Neural cell (in vitro differentiated cells): ENCODE measurements around the gene ESF1.

Experiments used
- EZH2 ChIP-seq: fragments of 200-600, 300-800 bp; shearing (Covaris generic), sonication (generic); IDR thresholded peaks from 2 replicates; pipeline ENCODE4 v1.6.1; 2014; ENCODE audit warnings: antibody characterized with exemption, low read length, borderline replicate concordance, mild to moderate bottlenecking; ENCODE audit not compliant: insufficient read depth, poor library complexity, severe bottlenecking
- POLR2AphosphoS5 ChIP-seq: IDR thresholded peaks from 2 replicates; pipeline ENCODE4 v1.6.1; 2012
- SMC3 ChIP-seq: fragments of 450-650 bp; conservative IDR thresholded peaks from 2 replicates; pipeline ENCODE4 v1.6.1; 2014; ENCODE audit warnings: antibody characterized with exemption, mild to moderate bottlenecking, moderate library complexity; ENCODE audit not compliant: poor library complexity
- TF ChIP-seq, protein P1 (sequence below): fragments of 450-650 bp; IDR thresholded peaks from 2 replicates; pipeline ENCODE4 v1.5.1; 2014; ENCODE audit warnings: antibody characterized with exemption, mild to moderate bottlenecking, moderate library complexity; ENCODE audit not compliant: poor library complexity, severe bottlenecking

DNA sequence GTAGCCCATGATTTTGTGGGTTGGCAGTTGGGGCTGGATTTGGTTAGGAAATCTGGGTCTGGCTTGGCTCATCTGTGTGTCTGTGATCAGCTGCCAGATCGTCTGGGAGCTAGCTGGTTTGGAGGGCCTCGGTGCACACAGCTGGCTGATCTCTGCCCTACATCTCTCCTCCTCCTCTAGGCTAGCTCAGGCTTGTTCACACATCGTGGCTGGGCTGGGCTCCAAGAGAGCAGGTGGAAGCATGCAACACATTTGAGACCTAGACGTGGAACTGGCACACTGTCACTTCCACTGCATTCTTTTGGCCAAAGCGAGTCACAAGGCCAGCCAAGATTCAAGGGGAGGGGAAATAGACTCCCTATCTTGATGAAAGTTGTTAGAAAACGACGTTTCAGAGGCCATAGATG, 16.0 kb upstream of the ESF1 start:
- no peak for TF ChIP-seq EZH2
- TF ChIP-seq, protein P1, sequence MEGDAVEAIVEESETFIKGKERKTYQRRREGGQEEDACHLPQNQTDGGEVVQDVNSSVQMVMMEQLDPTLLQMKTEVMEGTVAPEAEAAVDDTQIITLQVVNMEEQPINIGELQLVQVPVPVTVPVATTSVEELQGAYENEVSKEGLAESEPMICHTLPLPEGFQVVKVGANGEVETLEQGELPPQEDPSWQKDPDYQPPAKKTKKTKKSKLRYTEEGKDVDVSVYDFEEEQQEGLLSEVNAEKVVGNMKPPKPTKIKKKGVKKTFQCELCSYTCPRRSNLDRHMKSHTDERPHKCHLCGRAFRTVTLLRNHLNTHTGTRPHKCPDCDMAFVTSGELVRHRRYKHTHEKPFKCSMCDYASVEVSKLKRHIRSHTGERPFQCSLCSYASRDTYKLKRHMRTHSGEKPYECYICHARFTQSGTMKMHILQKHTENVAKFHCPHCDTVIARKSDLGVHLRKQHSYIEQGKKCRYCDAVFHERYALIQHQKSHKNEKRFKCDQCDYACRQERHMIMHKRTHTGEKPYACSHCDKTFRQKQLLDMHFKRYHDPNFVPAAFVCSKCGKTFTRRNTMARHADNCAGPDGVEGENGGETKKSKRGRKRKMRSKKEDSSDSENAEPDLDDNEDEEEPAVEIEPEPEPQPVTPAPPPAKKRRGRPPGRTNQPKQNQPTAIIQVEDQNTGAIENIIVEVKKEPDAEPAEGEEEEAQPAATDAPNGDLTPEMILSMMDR: no peak
- no peak for TF ChIP-seq SMC3
- TF ChIP-seq POLR2AphosphoS5: no peak
